Measurements from ENCODE around the gene TMA7B.

The TMA7B gene

DNA sequence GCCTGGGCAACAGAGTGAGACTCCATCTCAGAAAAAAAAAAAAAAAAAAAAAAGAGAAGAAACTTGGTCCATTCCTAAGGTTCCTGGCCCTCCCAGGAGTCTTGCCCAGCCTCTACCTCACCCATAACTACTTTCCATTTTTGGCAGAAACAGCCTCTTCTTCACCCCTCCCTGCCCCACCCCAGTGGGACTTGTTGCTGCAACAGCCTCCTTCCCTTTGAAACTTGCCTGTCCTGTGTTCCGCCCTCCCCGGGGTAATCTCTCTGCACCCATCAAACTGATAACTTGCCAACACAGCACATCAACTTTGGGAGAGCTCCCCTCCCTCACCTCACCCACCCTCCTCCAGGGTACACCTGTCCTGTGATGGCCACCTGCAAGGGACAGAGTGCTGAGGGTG lies 24.5 kb downstream of the TMA7B start:
- H3K9me3 ChIP-seq, result no peaks in the 10 kb centered on the region; the same call in 1 of the 2 replicates
- no peaks in the 10 kb centered on the region for H3K36me3 ChIP-seq
- no peaks in the 10 kb centered on the region for H3K27me3 ChIP-seq
- no peaks in the 10 kb centered on the region; the same call in 1 of the 2 replicates for H3K4me1 ChIP-seq
- TF ChIP-seq, protein P1, sequence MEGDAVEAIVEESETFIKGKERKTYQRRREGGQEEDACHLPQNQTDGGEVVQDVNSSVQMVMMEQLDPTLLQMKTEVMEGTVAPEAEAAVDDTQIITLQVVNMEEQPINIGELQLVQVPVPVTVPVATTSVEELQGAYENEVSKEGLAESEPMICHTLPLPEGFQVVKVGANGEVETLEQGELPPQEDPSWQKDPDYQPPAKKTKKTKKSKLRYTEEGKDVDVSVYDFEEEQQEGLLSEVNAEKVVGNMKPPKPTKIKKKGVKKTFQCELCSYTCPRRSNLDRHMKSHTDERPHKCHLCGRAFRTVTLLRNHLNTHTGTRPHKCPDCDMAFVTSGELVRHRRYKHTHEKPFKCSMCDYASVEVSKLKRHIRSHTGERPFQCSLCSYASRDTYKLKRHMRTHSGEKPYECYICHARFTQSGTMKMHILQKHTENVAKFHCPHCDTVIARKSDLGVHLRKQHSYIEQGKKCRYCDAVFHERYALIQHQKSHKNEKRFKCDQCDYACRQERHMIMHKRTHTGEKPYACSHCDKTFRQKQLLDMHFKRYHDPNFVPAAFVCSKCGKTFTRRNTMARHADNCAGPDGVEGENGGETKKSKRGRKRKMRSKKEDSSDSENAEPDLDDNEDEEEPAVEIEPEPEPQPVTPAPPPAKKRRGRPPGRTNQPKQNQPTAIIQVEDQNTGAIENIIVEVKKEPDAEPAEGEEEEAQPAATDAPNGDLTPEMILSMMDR (IDR thresholded peaks at IDR 0.05; ENCODE audit: low read depth, low read length), result no peak
- DNase-seq, result no peak
- no peak overlapping the region for H3K4me3 ChIP-seq (ENCODE audit: low read depth, low read length)

DNA sequence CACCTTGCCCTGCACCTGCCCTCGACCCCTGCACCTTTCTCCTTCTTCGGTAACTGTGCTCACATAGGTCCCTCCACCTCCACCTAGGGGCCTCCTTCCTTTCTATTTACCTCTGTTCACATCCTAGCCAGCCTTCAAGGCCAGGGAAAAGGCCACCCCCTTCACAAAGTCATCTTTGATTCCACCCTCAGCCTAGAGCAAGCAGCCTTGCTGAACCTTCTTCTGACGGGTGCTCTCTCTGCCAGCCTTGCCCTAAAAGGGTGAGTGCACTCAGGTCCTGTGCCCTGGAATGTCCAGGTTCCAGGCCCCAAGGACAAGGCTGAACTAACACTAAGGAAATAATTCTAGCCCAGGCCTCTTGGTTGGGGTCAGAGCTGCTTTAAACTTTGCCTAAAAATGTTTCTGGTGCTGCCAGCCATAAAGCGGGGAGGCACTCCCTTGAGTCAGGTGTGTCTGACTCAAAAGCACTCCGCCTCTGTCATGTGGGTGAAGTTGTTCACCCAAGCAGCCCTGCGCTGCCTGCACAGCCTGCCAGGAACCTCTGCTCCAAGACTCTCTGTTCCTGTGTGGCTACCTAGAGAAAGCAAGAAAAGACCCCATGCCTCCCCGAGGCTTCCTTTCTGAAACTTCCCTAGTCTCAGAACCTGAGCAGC lies 25.3 kb downstream of the TMA7B start:
- Histone ChIP-seq H3K4me1 (no peaks in the 10 kb centered on the region; the same call in 1 of the 2 replicates), H3K4me3 (ENCODE audit: low read depth, low read length) (no peak overlapping the region), H3K27me3 (no peaks in the 10 kb centered on the region), H3K9me3 (no peaks in the 10 kb centered on the region; the same call in 1 of the 2 replicates), H3K36me3 (no peaks in the 10 kb centered on the region)
- TF ChIP-seq, protein P1 (IDR thresholded peaks at IDR 0.05; ENCODE audit: low read depth, low read length), result no peak
- no peak for DNase-seq

DNA sequence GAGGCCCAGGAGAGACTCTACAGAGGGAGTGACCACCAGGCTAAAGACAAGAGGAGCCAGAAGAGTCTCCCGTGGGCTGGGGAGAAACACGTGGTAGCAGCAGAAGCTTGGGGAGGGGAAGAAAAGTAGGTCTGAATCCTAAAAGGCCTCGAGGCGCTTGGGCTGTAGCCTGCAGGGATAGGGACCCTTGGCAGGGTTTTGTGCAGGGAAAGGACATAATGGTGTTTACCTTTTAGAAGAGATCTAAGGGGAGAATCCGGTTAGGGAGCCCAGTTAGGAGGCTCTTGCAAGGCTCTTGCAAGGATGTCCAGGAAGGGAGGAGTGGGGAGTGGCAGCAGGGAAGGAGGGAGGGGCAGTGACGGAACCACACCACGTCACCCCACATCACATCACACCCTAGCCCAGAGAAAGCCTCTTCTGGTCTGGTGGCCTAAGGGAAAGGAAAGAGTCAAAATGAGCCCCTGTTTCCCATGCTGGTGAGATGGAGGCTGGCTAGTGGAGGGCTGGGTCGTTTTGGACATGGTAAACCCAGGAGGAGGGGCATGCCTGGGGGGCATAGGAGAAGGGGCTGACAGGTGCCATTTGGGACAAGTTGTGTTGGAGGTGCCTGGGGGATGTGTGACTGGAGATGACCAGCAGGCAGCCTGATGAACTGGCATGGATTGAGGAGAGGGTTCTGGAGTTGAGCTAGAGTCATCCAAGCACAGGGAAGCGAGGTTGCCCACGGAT lies 28.4 kb downstream of the TMA7B start:
- no peaks in the 10 kb centered on the region for H3K9me3 ChIP-seq
- H3K36me3 ChIP-seq, result no peaks in the 10 kb centered on the region
- no peaks in the 10 kb centered on the region for H3K4me1 ChIP-seq
- no peak for DNase-seq
- TF ChIP-seq, protein P1 (IDR thresholded peaks at IDR 0.05; ENCODE audit: low read depth, low read length), result no peak
- H3K4me3 ChIP-seq (ENCODE audit: low read depth, low read length), result no peak overlapping the region
- H3K27me3 ChIP-seq, result no peaks in the 10 kb centered on the region

DNA sequence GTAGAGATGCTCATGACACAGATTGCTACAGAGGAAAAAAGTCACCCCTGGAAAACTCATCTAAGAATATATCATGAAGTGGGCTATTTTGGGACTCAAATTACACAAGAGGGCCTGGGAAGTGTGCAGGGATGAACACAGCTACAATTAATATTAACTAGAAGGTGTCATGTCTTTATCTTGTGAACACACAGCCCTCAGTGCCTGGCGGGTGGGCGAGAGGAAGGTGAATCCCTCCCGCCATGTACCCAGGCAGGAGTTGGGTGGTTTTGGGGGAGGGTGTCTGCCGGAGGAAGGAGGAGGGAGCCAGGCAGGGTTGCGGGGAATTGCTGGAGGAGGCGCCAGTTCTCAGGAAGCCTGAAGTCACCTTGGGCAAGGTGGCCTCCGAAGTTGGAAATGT lies 29.4 kb downstream of the TMA7B start:
- Histone ChIP-seq H3K4me3 (ENCODE audit: low read depth, low read length) (no peak overlapping the region), H3K9me3 (no peaks in the 10 kb centered on the region), H3K4me1 (no peaks in the 10 kb centered on the region), H3K36me3 (no peaks in the 10 kb centered on the region), H3K27me3 (no peaks in the 10 kb centered on the region)
- TF ChIP-seq, protein P1 (IDR thresholded peaks at IDR 0.05; ENCODE audit: low read depth, low read length), result no peak
- DNase-seq, result no peak

DNA sequence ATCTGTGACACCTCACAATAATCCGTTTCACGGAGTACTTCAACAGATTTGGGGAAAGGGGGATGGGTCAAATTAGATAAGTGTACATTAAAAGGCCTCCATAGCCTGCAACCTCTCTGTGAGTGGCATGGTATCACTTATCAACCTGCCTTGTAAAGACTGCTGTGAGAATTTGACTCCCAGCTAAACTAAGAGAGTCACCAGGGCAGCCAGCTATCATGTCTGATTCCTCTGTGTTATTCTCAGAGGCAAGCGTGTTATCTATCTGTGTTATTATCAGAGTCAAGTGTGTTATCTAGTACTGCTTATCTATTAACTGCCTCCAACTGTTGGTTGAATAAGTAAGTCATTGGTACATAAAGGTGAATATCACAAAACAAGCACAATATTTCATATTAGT lies 30.5 kb downstream of the TMA7B start:
- TF ChIP-seq, protein P1 (IDR thresholded peaks at IDR 0.05; ENCODE audit: low read depth, low read length), result no peak
- Histone ChIP-seq H3K9me3 (no peaks in the 10 kb centered on the region), H3K4me3 (ENCODE audit: low read depth, low read length) (no peak overlapping the region), H3K27me3 (no peaks in the 10 kb centered on the region), H3K36me3 (no peaks in the 10 kb centered on the region), H3K4me1 (no peaks in the 10 kb centered on the region)
- no peak for DNase-seq
